Activated T-helper 2 cell treated with anti-CD3 and anti-CD28 coated beads, Interferon-gamma antibody, Interleukin-2, Interleukin-4, amounts not matched to agents 10 μg/mL and 5 μg/mL and 100 μg/mL, durations not matched to agents 14 hours and 24 hours and 36 hours (primary cell): ENCODE measurements around the gene AGPS. TPM values are rescaled to one million over a fixed set of nuclear protein-coding genes. Genes with fewer than 3 reads are reported as not detected.
A peak's percentile ranks its signal among the peaks of the same experiment; 100 is the strongest.
"Not testable (repeated sequence)": the region's sequence is repeated elsewhere in the genome, so short reads cannot be mapped to it uniquely, and the experiment has no call there.

Experiments used
- DNase-seq: peaks from one replicate; pipeline ENCODE4 v3.0.0; 2021; ENCODE audit warnings: low spot score
- H3K27ac Mint-ChIP-seq: one replicate; pipeline ENCODE4 v1.8.0; 2021; ENCODE audit warnings: mixed read lengths
- H3K27me3 Mint-ChIP-seq: one replicate; pipeline ENCODE4 v1.8.0; 2021; ENCODE audit warnings: low read depth, mixed read lengths
- H3K36me3 Mint-ChIP-seq: one replicate; pipeline ENCODE4 v1.8.0; 2021; ENCODE audit warnings: low read depth, mixed read lengths
- H3K4me1 Mint-ChIP-seq: one replicate; pipeline ENCODE4 v1.8.0; 2021; ENCODE audit warnings: low read depth, mixed read lengths
- H3K4me3 Mint-ChIP-seq: one replicate; pipeline ENCODE4 v1.8.0; 2021; ENCODE audit warnings: low read depth, mild to moderate bottlenecking, moderate library complexity, mixed read lengths
- H3K9me3 Mint-ChIP-seq: one replicate; pipeline ENCODE4 v1.8.0; 2021; ENCODE audit warnings: mixed read lengths
- intact Hi-C: fragments of 100-400 bp; cut with micrococcal nuclease; formaldehyde crosslinking; loops from one replicate; pipeline ENCODE4 v1.15.1; 2023
- total RNA-seq: library from RNA; stranded (reverse); gene quantifications from 2 replicates; pipeline ENCODE4 v1.2.3, GENCODE V29; 2022

Gene AGPS
- 70.4 and 74.4 TPM in 2 replicates for total RNA-seq

- peak; percentile 79 for DNase-seq
- Mint-ChIP-seq H3K4me1 (peaks cover 63% of the 10 kb centered on the region), H3K36me3 (peaks cover 56% of the 10 kb centered on the region), H3K4me3 (peak within 1 kb of the TSS; percentile 96), H3K9me3 (no peaks in the 10 kb centered on the region), H3K27me3 (no peaks in the 10 kb centered on the region), H3K27ac (peak within 1 kb of the TSS; percentile 94)
- intact Hi-C loops = loop anchor here (1.0 to 10.0 kb wide), 5 partner anchors 57 to 225 kb away; partner anchors contain the start of gene HNRNPA3
These were observed at the start of gene AGPS for GRCh38 chr2:177392373-177393202. Gene AGPS, plus strand, starts transcription at chr2:177392773. Its CDS starts 17 bp downstream, at chr2:177392790.

GRCh38 chr2:177343773-177344172, 48.8 kb upstream of the AGPS start:
- no peak overlapping the region for H3K27ac Mint-ChIP-seq
- no peaks in the 10 kb centered on the region for H3K27me3 Mint-ChIP-seq
- intact Hi-C loops = no loop called here
- no peaks in the 10 kb centered on the region for H3K36me3 Mint-ChIP-seq
- no peaks in the 10 kb centered on the region for H3K9me3 Mint-ChIP-seq
- H3K4me1 Mint-ChIP-seq = no peaks in the 10 kb centered on the region
- no peak overlapping the region for H3K4me3 Mint-ChIP-seq
- no peak for DNase-seq

GRCh38 chr2:177344316-177344715, 48.3 kb upstream of the AGPS start:
- no peak overlapping the region for H3K27ac Mint-ChIP-seq
- no peaks in the 10 kb centered on the region for H3K36me3 Mint-ChIP-seq
- no peaks in the 10 kb centered on the region for H3K27me3 Mint-ChIP-seq
- H3K9me3 Mint-ChIP-seq = no peaks in the 10 kb centered on the region
- H3K4me3 Mint-ChIP-seq = no peak overlapping the region
- DNase-seq = no peak
- no peaks in the 10 kb centered on the region for H3K4me1 Mint-ChIP-seq
- intact Hi-C loops = no loop called here

- intact Hi-C loops = no loop called here
- Mint-ChIP-seq H3K27ac (no peak overlapping the region), H3K36me3 (no peaks in the 10 kb centered on the region), H3K4me3 (no peak overlapping the region), H3K9me3 (no peaks in the 10 kb centered on the region), H3K4me1 (no peaks in the 10 kb centered on the region), H3K27me3 (no peaks in the 10 kb centered on the region)
- no peak for DNase-seq
These were observed 46.4 kb upstream of the AGPS start for GRCh38 chr2:177346192-177346591.

- DNase-seq = no peak
- H3K4me1 Mint-ChIP-seq = no peaks in the 10 kb centered on the region
- H3K27ac Mint-ChIP-seq = no peak overlapping the region
- no peaks in the 10 kb centered on the region for H3K9me3 Mint-ChIP-seq
- intact Hi-C loops = no loop called here
- no peak overlapping the region for H3K4me3 Mint-ChIP-seq
- no peaks in the 10 kb centered on the region for H3K36me3 Mint-ChIP-seq
- H3K27me3 Mint-ChIP-seq = no peaks in the 10 kb centered on the region
These were observed 45.0 kb upstream of the AGPS start for GRCh38 chr2:177347570-177347969.

- intact Hi-C loops = no loop called here
- no peak overlapping the region for H3K27ac Mint-ChIP-seq
- no peak overlapping the region for H3K4me3 Mint-ChIP-seq
- H3K4me1 Mint-ChIP-seq = no peaks in the 10 kb centered on the region
- no peaks in the 10 kb centered on the region for H3K27me3 Mint-ChIP-seq
- H3K36me3 Mint-ChIP-seq = no peaks in the 10 kb centered on the region
- no peaks in the 10 kb centered on the region for H3K9me3 Mint-ChIP-seq
- DNase-seq = no peak
These were observed 44.4 kb upstream of the AGPS start for GRCh38 chr2:177348118-177348654.

- Mint-ChIP-seq H3K36me3 (no peaks in the 10 kb centered on the region), H3K9me3 (no peaks in the 10 kb centered on the region), H3K4me3 (no peak overlapping the region), H3K27ac (no peak overlapping the region), H3K27me3 (no peaks in the 10 kb centered on the region), H3K4me1 (no peaks in the 10 kb centered on the region)
- DNase-seq = no peak
- intact Hi-C loops = no loop called here
These were observed 43.6 kb upstream of the AGPS start for GRCh38 chr2:177348733-177349693.

GRCh38 chr2:177350624-177351023, 41.9 kb upstream of the AGPS start:
- H3K36me3 Mint-ChIP-seq, H3K4me3 Mint-ChIP-seq, H3K9me3 Mint-ChIP-seq, intact Hi-C loops, H3K27ac Mint-ChIP-seq, H3K27me3 Mint-ChIP-seq, H3K4me1 Mint-ChIP-seq, DNase-seq: not testable (repeated sequence)

- H3K27me3 Mint-ChIP-seq, H3K9me3 Mint-ChIP-seq, H3K4me3 Mint-ChIP-seq, intact Hi-C loops, H3K4me1 Mint-ChIP-seq, H3K27ac Mint-ChIP-seq, H3K36me3 Mint-ChIP-seq, DNase-seq: not testable (repeated sequence)
These were observed 41.5 kb upstream of the AGPS start for GRCh38 chr2:177351121-177351520.

- Mint-ChIP-seq H3K27me3 (no peaks in the 10 kb centered on the region), H3K27ac (no peak overlapping the region)
- intact Hi-C loops = no loop called here
These were observed 40.0 kb upstream of the AGPS start for GRCh38 chr2:177352441-177353186.

GRCh38 chr2:177353187-177353478, 39.4 kb upstream of the AGPS start:
- no peak overlapping the region for H3K4me3 Mint-ChIP-seq
- H3K27me3 Mint-ChIP-seq = no peaks in the 10 kb centered on the region
- H3K4me1 Mint-ChIP-seq = no peaks in the 10 kb centered on the region
- intact Hi-C loops = no loop called here
- no peak for DNase-seq
- no peak overlapping the region for H3K27ac Mint-ChIP-seq
- no peaks in the 10 kb centered on the region for H3K9me3 Mint-ChIP-seq
- H3K36me3 Mint-ChIP-seq = no peaks in the 10 kb centered on the region

More at GRCh38 chr2:177352441-177353186, 40.0 kb upstream of the AGPS start:
- H3K4me3 Mint-ChIP-seq = no peak overlapping the region
- no peaks in the 10 kb centered on the region for H3K36me3 Mint-ChIP-seq
- DNase-seq = no peak
- no peaks in the 10 kb centered on the region for H3K4me1 Mint-ChIP-seq
- H3K9me3 Mint-ChIP-seq = no peaks in the 10 kb centered on the region

GRCh38 chr2:177354541-177354940, 38.0 kb upstream of the AGPS start:
- intact Hi-C loops, H3K27me3 Mint-ChIP-seq: not testable (repeated sequence)

More at GRCh38 chr2:177354541-177354940, 38.0 kb upstream of the AGPS start:
- H3K4me1 Mint-ChIP-seq, H3K4me3 Mint-ChIP-seq, H3K36me3 Mint-ChIP-seq, H3K9me3 Mint-ChIP-seq, DNase-seq, H3K27ac Mint-ChIP-seq: not testable (repeated sequence)
